ENCODE results near the gene TFF2. TPM values are rescaled to one million over a fixed set of nuclear protein-coding genes. Genes with fewer than 3 reads are reported as not detected.

TFF2 gene
- total RNA-seq, 1 donor from 2014 or later: not detected

DNA sequence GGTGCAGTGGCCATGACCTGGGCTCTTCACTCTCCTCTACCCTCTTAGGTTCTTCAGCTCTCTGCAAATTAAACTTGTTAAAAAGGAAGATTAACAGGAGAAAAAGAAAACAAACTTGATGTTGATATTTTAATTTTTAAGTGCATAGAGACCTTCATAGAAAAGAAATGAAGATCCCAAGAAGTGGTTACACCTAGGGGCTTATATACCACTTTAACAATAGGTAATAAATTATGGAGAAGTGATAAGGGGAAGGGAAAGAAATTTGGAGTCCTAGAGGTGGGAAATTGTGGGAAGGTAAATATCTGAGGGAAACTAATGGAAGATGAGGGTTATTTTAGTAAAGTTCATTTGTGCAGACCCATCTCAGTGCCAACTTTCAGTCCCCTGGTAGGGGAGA is 19.1 kb downstream of the TFF2 start:
- no peak overlapping the region for H3K4me3 ChIP-seq
- H3K27ac ChIP-seq: no peak overlapping the region
- no peak for DNase-seq
- H3K27me3 ChIP-seq (ENCODE audit: low read depth): peaks cover 6% of the 10 kb centered on the region
- no peaks in the 10 kb centered on the region for H3K4me1 ChIP-seq
- peaks cover 11% of the 10 kb centered on the region for H3K9me3 ChIP-seq
- ATAC-seq: no peak
- no peaks in the 10 kb centered on the region for H3K36me3 ChIP-seq
- TF ChIP-seq, protein P1, sequence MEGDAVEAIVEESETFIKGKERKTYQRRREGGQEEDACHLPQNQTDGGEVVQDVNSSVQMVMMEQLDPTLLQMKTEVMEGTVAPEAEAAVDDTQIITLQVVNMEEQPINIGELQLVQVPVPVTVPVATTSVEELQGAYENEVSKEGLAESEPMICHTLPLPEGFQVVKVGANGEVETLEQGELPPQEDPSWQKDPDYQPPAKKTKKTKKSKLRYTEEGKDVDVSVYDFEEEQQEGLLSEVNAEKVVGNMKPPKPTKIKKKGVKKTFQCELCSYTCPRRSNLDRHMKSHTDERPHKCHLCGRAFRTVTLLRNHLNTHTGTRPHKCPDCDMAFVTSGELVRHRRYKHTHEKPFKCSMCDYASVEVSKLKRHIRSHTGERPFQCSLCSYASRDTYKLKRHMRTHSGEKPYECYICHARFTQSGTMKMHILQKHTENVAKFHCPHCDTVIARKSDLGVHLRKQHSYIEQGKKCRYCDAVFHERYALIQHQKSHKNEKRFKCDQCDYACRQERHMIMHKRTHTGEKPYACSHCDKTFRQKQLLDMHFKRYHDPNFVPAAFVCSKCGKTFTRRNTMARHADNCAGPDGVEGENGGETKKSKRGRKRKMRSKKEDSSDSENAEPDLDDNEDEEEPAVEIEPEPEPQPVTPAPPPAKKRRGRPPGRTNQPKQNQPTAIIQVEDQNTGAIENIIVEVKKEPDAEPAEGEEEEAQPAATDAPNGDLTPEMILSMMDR (IDR thresholded peaks at IDR 0.05): no peak
- intact Hi-C loops (cut with DNase I): no loop called here

DNA sequence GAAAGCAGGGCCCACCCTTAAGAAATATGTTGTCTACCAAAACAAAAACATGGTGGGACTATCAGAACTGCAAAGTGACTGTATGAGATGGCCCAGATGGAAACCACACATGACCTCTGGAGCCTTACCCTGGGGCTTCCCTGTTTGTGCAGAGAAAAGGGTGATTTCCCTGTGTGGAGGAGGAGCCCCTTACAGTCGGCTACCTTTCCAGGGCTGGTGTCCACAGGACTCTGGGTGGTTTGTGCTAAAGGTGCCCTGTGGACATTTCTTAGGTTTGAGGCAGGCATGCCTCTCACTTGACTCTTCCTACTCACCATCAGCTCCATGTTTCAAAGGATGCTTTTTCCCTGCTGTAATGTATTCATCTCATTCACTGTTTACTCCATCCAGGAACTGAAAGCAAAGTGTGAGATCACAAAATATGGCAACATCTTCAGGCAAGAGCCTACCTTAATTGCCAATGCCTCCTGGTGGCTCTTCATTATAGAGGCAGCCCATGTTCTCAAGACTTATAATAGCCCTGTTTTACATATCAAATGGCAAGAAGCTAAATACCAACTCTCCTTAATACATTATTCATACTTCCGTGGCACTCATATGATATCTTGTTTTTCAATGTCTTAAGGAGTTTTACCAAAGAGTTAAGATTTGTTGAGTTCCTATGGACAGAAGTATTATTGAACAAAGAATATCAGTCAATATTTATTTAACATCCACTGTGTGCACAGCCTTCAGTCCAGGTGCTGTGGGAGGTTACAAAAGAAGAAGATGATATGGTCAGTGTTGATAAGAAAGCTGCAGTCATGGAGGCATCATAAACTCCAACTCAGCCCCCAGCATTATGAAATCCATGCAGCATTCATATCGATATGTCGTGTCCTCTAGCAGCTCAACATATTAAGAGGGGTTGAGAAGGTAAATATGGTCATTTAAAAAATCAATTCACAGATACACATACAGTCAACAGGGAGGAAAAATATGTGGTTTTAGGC is 20.1 kb downstream of the TFF2 start:
- ATAC-seq (no peak), DNase-seq (no peak)
- Histone ChIP-seq H3K4me1 (no peaks in the 10 kb centered on the region), H3K27ac (no peak overlapping the region), H3K9me3 (peaks cover 11% of the 10 kb centered on the region), H3K36me3 (no peaks in the 10 kb centered on the region), H3K27me3 (ENCODE audit: low read depth) (no peaks in the 10 kb centered on the region), H3K4me3 (no peak overlapping the region)
- intact Hi-C loops (cut with DNase I): no loop called here
- TF ChIP-seq, protein P1 (IDR thresholded peaks at IDR 0.05): no peak

GRCh38 chr21:42324896-42325295 is 25.9 kb downstream of the TFF2 start:
- intact Hi-C loops (cut with DNase I): no loop called here
- no peak overlapping the region for H3K4me3 ChIP-seq
- H3K4me1 ChIP-seq: peaks cover 2% of the 10 kb centered on the region
- H3K27ac ChIP-seq: no peak overlapping the region
- no peaks in the 10 kb centered on the region for H3K36me3 ChIP-seq
- H3K27me3 ChIP-seq (ENCODE audit: low read depth): no peaks in the 10 kb centered on the region
- ATAC-seq (no peak), DNase-seq (no peak)
- H3K9me3 ChIP-seq: no peaks in the 10 kb centered on the region
- TF ChIP-seq, protein P1 (IDR thresholded peaks at IDR 0.05): no peak

GRCh38 chr21:42321845-42322244 is 28.9 kb downstream of the TFF2 start:
- Histone ChIP-seq H3K4me1 (peaks cover 8% of the 10 kb centered on the region), H3K27me3 (ENCODE audit: low read depth) (no peaks in the 10 kb centered on the region), H3K27ac (no peak overlapping the region), H3K9me3 (no peaks in the 10 kb centered on the region), H3K4me3 (no peak overlapping the region), H3K36me3 (no peaks in the 10 kb centered on the region)
- TF ChIP-seq, protein P1 (IDR thresholded peaks at IDR 0.05): no peak
- no peak for ATAC-seq
- intact Hi-C loops (cut with DNase I): no loop called here
- DNase-seq: no peak

DNA sequence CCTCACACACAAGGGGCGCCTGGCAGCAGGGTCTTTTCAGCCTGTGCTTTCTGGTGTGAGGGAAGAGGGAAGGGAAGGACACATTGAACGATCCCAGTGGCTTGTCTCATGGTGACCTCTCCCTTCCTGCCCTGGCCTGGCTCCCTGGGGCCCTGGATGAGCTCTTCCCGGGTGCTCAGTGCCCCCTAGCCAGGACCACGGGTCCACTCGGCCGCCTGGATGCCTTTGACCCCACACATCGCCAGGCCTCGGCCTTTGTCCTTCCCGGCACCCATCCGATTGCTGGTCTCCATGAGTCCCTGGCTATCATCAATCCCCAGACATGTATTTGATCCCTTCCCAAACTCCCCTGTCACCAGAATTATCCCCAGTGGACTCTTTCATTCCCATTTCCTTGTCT is 29.6 kb downstream of the TFF2 start:
- ATAC-seq: no peak
- intact Hi-C loops (cut with DNase I): no loop called here
- no peak overlapping the region for H3K4me3 ChIP-seq
- H3K9me3 ChIP-seq: no peaks in the 10 kb centered on the region
- H3K4me1 ChIP-seq: peaks cover 8% of the 10 kb centered on the region
- DNase-seq: no peak
- H3K27me3 ChIP-seq (ENCODE audit: low read depth): no peaks in the 10 kb centered on the region
- TF ChIP-seq, protein P1 (IDR thresholded peaks at IDR 0.05): no peak
- no peaks in the 10 kb centered on the region for H3K36me3 ChIP-seq
- no peak overlapping the region for H3K27ac ChIP-seq

All from lower lobe of right lung (tissue), 2 donors.